ENCODE measurements around the gene LRBA.
"Not testable (repeated sequence)": the region's sequence is repeated elsewhere in the genome, so short reads cannot be mapped to it uniquely, and the experiment has no call there.

The LRBA gene

GRCh38 chr4:150585611-150586010 is 429.5 kb downstream of the LRBA start:
- DNase-seq (ENCODE audit: low read depth in 2 of 2): no peak

GRCh38 chr4:150584111-150584915 is 430.8 kb downstream of the LRBA start:
- no peak for DNase-seq (ENCODE audit: low read depth in 2 of 2)

- no peak for DNase-seq (ENCODE audit: low read depth in 2 of 2)
Observed at GRCh38 chr4:150583287-150584110, 431.6 kb downstream of the LRBA start.

GRCh38 chr4:150582873-150583286 is 432.2 kb downstream of the LRBA start:
- no peak for DNase-seq (ENCODE audit: low read depth in 2 of 2)

DNA sequence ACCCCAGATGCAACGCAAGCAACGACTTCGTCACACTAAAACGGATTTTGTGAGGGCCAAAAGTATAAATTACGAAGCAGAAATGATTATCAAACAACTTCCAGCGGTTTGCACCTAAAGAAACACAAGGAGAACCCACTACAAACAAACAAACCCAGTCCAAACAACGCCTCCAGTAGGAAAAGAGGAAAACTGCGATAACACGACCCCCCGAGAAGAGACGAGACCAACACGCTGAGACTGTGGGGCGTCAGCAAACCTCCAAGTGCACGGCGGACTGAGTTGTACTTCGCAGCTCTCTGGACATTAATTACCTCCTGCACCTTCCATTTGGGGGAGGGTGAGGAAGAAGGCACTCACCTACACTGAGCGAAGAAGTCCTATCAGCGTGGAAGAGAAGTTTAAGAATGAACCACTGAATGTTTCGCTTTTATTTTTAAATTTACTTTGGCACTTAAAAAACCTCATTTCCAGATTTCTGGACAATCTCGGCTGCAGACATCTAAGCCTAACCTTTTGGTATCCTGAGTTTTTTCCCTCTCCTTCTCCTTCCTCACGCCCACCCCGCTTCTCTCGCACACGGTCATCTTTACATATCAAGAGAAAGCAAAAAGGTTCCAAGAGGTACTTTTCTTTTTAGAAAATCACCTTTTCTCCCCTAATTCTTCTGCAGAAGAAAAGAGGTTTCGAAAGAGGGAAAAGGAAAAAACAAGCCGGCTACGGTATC is 432.8 kb downstream of the LRBA start, which contains the start of gene MAB21L2:
MAB21L2 (plus strand) TSS at position 6 of the 727 bp plus-strand sequence. CDS start 879 bp downstream, outside the sequence.
- DNase-seq (ENCODE audit: low read depth in 2 of 2): no peak

GRCh38 chr4:150581641-150582051 is 433.4 kb downstream of the LRBA start:
- no peak for DNase-seq (ENCODE audit: low read depth in 2 of 2)

GRCh38 chr4:150581056-150581605 is 434.0 kb downstream of the LRBA start:
- no peak for DNase-seq (ENCODE audit: low read depth in 2 of 2)

GRCh38 chr4:150580306-150580705 is 434.8 kb downstream of the LRBA start:
- DNase-seq (ENCODE audit: low read depth in 2 of 2): no peak

DNA sequence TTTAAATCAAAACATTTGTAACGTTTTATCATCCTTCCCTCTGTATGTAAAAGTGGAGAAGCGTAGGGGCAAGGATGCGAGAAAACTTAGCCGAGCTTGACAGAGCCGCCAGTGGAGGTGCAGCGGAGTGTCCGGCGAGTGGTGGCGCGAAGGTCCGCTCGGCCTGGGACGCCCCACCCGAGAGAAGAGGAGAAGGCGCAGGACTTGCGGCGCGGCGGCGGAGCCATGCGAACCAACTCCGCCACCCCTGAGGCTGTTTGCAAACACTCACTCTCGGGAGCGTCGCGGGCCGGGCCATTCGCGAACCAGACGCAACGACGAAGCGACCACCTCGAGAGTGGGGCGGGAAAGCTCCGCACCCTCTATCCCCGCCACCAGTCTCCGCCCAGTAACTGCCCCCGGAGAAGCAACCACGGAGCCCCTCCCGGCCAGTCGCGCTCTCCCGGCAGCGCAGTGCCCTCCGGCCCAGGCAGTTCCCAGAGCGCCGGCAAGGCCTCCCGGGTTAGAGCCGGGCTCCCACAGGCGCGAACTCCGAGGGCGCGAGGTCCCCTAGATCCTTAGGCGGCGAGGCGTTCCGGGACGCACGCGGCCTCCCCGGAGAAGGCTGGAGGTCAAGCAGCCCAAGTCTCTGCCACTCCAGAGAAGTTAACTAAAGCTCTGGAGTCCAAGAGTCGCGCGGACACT is 435.4 kb downstream of the LRBA start:
- DNase-seq (ENCODE audit: low read depth in 2 of 2): no peak

- no peak for DNase-seq (ENCODE audit: low read depth in 2 of 2)
Observed at GRCh38 chr4:150578745-150579501, 436.2 kb downstream of the LRBA start.

DNA sequence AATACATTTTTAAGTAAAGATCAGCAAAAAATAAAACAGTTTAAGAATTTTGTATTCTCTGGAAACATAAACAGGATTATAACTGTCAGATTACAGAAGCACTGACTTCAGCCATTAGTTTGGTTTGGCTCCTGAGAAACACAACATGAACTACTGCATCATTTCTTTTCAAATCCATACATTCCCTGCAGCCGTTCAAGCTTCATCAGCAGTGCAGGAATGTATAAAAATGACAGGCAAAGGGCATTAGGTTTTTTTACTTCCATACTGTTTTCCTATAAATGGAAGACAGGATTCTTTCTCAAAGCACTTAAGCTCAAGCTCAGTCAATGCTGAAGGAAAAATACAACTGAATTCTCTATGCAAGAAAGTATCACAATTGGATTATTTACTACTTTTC is 437.3 kb downstream of the LRBA start:
- no peak for DNase-seq (ENCODE audit: low read depth in 2 of 2)

- no peak for DNase-seq (ENCODE audit: low read depth in 2 of 2)
Observed at GRCh38 chr4:150574678-150575077, 440.4 kb downstream of the LRBA start.

DNA sequence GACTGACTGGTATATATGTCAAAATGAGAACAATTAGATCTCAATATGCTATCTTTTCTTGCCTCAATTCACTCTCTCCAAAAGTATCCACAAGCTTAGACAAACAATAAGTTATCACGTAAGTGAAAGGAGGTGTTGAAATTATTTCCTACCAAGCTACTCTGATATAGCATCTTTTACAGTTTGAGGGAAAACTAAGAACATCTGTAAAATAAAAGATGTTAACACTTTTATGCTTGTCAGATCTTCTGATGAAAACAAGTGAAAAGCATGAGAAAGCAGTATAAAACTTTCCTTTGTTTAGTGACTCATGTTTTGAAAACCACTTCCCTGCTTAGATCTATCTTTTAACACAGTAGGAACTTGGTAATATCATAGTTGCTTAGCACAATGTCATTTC is 441.6 kb downstream of the LRBA start:
- DNase-seq (ENCODE audit: low read depth in 2 of 2): no peak

- DNase-seq (ENCODE audit: low read depth in 2 of 2): no peak
Observed at GRCh38 chr4:150572704-150573504, 442.2 kb downstream of the LRBA start.

DNA sequence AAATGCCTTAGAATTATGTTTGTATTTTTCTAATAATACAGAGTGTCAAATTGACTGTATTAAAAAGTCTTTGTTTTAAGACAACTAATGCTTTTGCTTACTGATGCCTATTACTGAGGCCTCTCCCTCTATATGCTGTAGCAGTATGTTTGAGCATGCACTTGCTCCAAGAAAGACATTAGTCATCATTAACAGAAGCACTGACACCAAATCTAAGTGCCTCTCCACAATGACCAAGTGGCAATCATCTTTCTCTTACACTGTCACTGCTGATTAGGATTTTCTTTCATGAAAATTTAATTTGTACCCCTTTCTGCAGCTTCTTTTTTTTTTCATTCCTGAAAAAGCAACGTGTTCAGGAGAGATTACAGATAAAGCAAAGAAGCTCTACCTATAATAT is 444.2 kb downstream of the LRBA start:
- DNase-seq (ENCODE audit: low read depth in 2 of 2): no peak

- DNase-seq (ENCODE audit: low read depth in 2 of 2): no peak
Observed at GRCh38 chr4:150569998-150570535, 445.0 kb downstream of the LRBA start.

- DNase-seq (ENCODE audit: low read depth in 2 of 2): no peak
Observed at GRCh38 chr4:150569384-150569987, 445.6 kb downstream of the LRBA start.

DNA sequence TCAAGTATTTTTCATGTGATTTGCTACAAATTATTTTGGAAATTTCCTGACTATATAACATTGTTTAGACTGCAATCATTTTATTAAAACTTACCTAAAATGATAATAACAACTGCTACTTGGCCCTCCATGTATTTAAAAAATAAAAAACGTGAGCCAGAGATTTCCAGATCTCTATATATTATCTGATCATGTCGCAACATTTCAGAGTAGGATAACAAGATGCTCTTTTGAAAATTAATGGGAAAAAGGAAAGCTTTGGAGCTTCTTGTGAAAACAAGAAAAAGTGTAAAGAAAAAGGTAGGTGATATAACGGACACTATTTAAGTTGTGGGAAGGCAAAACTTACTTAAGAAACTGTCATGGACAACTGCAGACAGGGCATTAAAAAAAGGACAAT is 448.0 kb downstream of the LRBA start:
- no peak for DNase-seq (ENCODE audit: low read depth in 2 of 2)

- DNase-seq (ENCODE audit: low read depth in 2 of 2): not testable (repeated sequence)
Observed at GRCh38 chr4:150564967-150565366, 450.1 kb downstream of the LRBA start.
